AG04450 (cell line): ENCODE results near the gene ZEB2. TPM values are rescaled to one million over a fixed set of nuclear protein-coding genes. Genes with fewer than 3 reads are reported as not detected.

Experiments used
- CTCF ChIA-PET: fragments of 300-600, 350-600 bp; formaldehyde crosslinking; extraction: SDS; loops from one replicate; lab custom pipeline; 2022; ENCODE audit warnings: antibody characterized with exemption, inconsistent platforms; lab: Charles Lee
- POLR2A ChIA-PET: fragments of 350-600 bp; formaldehyde crosslinking; extraction: SDS; loops from one replicate; lab custom pipeline; 2021; ENCODE audit warnings: antibody characterized with exemption, inconsistent platforms; lab: Yijun Ruan, JAX
- DNase-seq: peaks from one replicate; pipeline ENCODE4 v3.0.0-alpha.2; 2011; ENCODE audit warnings: low read depth, low spot score
- H3K27ac ChIP-seq: one replicate; pipeline ENCODE4 v1.5.1; 2012; ENCODE audit warnings: low read depth, low read length, control low read depth
- H3K27me3 ChIP-seq: one replicate; pipeline ENCODE4 v1.6.0; 2012; ENCODE audit warnings: low read length; ENCODE audit not compliant: control insufficient read depth, insufficient read depth
- H3K4me3 ChIP-seq: 2 replicates; pipeline ENCODE4 v1.5.1; 2011; ENCODE audit warnings: mild to moderate bottlenecking, low read depth, low read length, control low read depth
- H3K9me3 ChIP-seq: 2 replicates; pipeline ENCODE4 v1.5.1; 2012; ENCODE audit warnings: low read length; ENCODE audit not compliant: control insufficient read depth, insufficient read depth
- CTCF ChIP-seq: IDR thresholded peaks from 2 replicates; pipeline ENCODE4 v1.5.1; 2011; ENCODE audit warnings: low read depth, low read length, control low read depth, inconsistent platforms
- polyA plus RNA-seq: library from polyadenylated mRNA; depleted of rRNA; stranded (reverse); fragments of >200 nt; gene quantifications from 2 replicates; pipeline ENCODE4 v1.2.3, GENCODE V29; 2011

Gene ZEB2
- polyA plus RNA-seq, 1 experiment: 41.7 TPM

DNA sequence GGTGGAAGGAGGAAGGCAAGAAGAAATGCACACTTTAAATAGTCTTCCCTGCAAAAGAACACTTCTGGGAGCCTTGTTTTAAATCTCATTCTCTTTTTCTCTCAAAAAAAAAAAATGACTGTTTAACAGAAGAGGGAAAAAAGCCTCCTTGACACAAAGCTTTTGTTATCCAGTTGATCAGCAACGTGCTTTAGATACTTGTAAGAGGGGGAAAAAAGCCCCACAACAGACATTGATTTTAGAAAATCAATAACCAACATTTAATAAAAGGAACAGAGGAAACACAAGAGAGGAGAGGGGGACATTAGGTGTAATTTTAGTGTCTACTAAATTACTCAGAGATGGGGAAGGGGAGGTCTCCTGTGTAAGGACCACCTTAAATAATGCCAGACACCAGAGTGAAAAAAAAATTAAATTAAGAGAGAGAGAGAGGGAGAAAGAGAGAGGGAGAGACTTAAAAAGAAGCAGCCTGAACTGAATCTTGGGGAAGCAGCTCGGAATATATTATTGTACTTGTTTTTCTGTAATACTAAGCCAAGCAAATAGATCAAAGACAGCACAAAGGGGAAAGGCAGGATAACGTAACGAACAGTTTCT lies 4.7 kb downstream of the ZEB2 start:
- Histone ChIP-seq H3K27me3 (no peaks in the 10 kb centered on the region), H3K9me3 (no peaks in the 10 kb centered on the region; the same call in 1 of the 2 replicates), H3K27ac (no peak overlapping the region), H3K4me3 (peak overlapping the region; percentile 82)
- DNase-seq: no peak
- no peak for TF ChIP-seq CTCF
- CTCF ChIA-PET: interaction anchor here (0.7 kb wide), 1 partner anchor 91 kb away, joined by 3 read pairs; no protein-coding TSS in a partner anchor
- POLR2A ChIA-PET: no interaction called here

GRCh38 chr2:144514616-144515091 lies 5.3 kb downstream of the ZEB2 start:
- no peaks in the 10 kb centered on the region for H3K27me3 ChIP-seq
- DNase-seq: no peak
- TF ChIP-seq CTCF: no peak
- H3K9me3 ChIP-seq: no peaks in the 10 kb centered on the region; the same call in 1 of the 2 replicates
- H3K27ac ChIP-seq: no peak overlapping the region
- POLR2A ChIA-PET: no interaction called here
- CTCF ChIA-PET: interaction anchor here (0.7 kb wide), 1 partner anchor 91 kb away, joined by 3 read pairs; no protein-coding TSS in a partner anchor
- peak overlapping the region; percentile 82 for H3K4me3 ChIP-seq

- DNase-seq: no peak
- ChIA-PET POLR2A (no interaction called here), CTCF (no interaction called here)
- Histone ChIP-seq H3K27me3 (no peaks in the 10 kb centered on the region), H3K4me3 (peak overlapping the region; percentile 52), H3K9me3 (no peaks in the 10 kb centered on the region; the same call in 1 of the 2 replicates), H3K27ac (peak overlapping the region; percentile 47)
- no peak for TF ChIP-seq CTCF
These were observed 6.4 kb downstream of the ZEB2 start for GRCh38 chr2:144513388-144514101.

GRCh38 chr2:144512891-144513351 lies 7.0 kb downstream of the ZEB2 start:
- Histone ChIP-seq H3K4me3 (peak overlapping the region; percentile 52; the same call in 1 of the 2 replicates), H3K27me3 (no peaks in the 10 kb centered on the region), H3K27ac (no peak overlapping the region), H3K9me3 (no peaks in the 10 kb centered on the region; the same call in 1 of the 2 replicates)
- ChIA-PET CTCF (no interaction called here), POLR2A (no interaction called here)
- no peak for TF ChIP-seq CTCF
- no peak for DNase-seq

- H3K4me3 ChIP-seq: peak overlapping the region; percentile 52; the same call in 1 of the 2 replicates
- ChIA-PET POLR2A (no interaction called here), CTCF (no interaction called here)
- H3K27me3 ChIP-seq: no peaks in the 10 kb centered on the region
- no peak for DNase-seq
- no peaks in the 10 kb centered on the region; the same call in 1 of the 2 replicates for H3K9me3 ChIP-seq
- no peak overlapping the region for H3K27ac ChIP-seq
- no peak for TF ChIP-seq CTCF
These were observed 7.4 kb downstream of the ZEB2 start for GRCh38 chr2:144512470-144512869.
